Activated naive CD4-positive, alpha-beta T cell treated with anti-CD3 and anti-CD28 coated beads, Interleukin-2, amount 10 ng/mL, durations not matched to agents 7 days and 5 days (primary cell): Measurements from ENCODE around the gene NOTUM.
A peak's percentile ranks its signal among the peaks of the same experiment; 100 is the strongest.
"Not testable (repeated sequence)": the region's sequence is repeated elsewhere in the genome, so short reads cannot be mapped to it uniquely, and the experiment has no call there.

Experiments
- CTCF ChIA-PET: fragments of 350-600 bp; sonication (Branson Sonifier 250); formaldehyde crosslinking; loops from one replicate; lab custom pipeline; 2021; ENCODE audit warnings: antibody characterized with exemption; lab: Charles Lee
- DNase-seq: peaks from one replicate; pipeline ENCODE4 v3.0.0-alpha.2; 2020
- H3K27ac Mint-ChIP-seq: one replicate; pipeline ENCODE4 v1.8.0; 2021; ENCODE audit warnings: mild to moderate bottlenecking, moderate library complexity, mixed read lengths
- H3K27me3 Mint-ChIP-seq: one replicate; pipeline ENCODE4 v1.8.0; 2021; ENCODE audit warnings: mild to moderate bottlenecking, mixed read lengths
- H3K36me3 Mint-ChIP-seq: one replicate; pipeline ENCODE4 v1.8.0; 2021; ENCODE audit warnings: mixed read lengths
- H3K4me1 Mint-ChIP-seq: one replicate; pipeline ENCODE4 v1.8.0; 2021; ENCODE audit warnings: mixed read lengths
- H3K4me3 Mint-ChIP-seq: one replicate; pipeline ENCODE4 v1.8.0; 2021; ENCODE audit warnings: mild to moderate bottlenecking, moderate library complexity, mixed read lengths
- H3K9me3 Mint-ChIP-seq: one replicate; pipeline ENCODE4 v1.8.0; 2021; ENCODE audit warnings: mixed read lengths

NOTUM gene

GRCh38 chr17:81991684-81992305 is 30.8 kb upstream of the NOTUM start:
- Mint-ChIP-seq H3K36me3 (peaks cover 2% of the 10 kb centered on the region), H3K27me3 (no peaks in the 10 kb centered on the region), H3K4me3 (no peak overlapping the region), H3K9me3 (no peaks in the 10 kb centered on the region), H3K27ac (no peak overlapping the region), H3K4me1 (peaks cover 1% of the 10 kb centered on the region)
- no peak for DNase-seq
- CTCF ChIA-PET, result interaction anchor here (1.0 kb wide), 1 partner anchor 24 kb away, joined by 3 read pairs; no protein-coding TSS in a partner anchor

GRCh38 chr17:81990836-81991683 is 30.1 kb upstream of the NOTUM start:
- Mint-ChIP-seq H3K36me3 (peaks cover 6% of the 10 kb centered on the region), H3K9me3 (no peaks in the 10 kb centered on the region), H3K27me3 (no peaks in the 10 kb centered on the region), H3K4me3 (no peak overlapping the region), H3K4me1 (peaks cover 3% of the 10 kb centered on the region), H3K27ac (no peak overlapping the region)
- CTCF ChIA-PET, result interaction anchor here (1.0 kb wide), 1 partner anchor 24 kb away, joined by 3 read pairs; no protein-coding TSS in a partner anchor
- DNase-seq, result no peak

- Mint-ChIP-seq H3K4me3 (no peak overlapping the region), H3K9me3 (no peaks in the 10 kb centered on the region), H3K27ac (peak overlapping the region; percentile 71), H3K4me1 (peaks cover 22% of the 10 kb centered on the region), H3K36me3 (peaks cover 29% of the 10 kb centered on the region), H3K27me3 (no peaks in the 10 kb centered on the region)
- CTCF ChIA-PET, result no interaction called here
- DNase-seq, result no peak
These were observed 26.3 kb upstream of the NOTUM start for GRCh38 chr17:81987161-81987770.

DNA sequence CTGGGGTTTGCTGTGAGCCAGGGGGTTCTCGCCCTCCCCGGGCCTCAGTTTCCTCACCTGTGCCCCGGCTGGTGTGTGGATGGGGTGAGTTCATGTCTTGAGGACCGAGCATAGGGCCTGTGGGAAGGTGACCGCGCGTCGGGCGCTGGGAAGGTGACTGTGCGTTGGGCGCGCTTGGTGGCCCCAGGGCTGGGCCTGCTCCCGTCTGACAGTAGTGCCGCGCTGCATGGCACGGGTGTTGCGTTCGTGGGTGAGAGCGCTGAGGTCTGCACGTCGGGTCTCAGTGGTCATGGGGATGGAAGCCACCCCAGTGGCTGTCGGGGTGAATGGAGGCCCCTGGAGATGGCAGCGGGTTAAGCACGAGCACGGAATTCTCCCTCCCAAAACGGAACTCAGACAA is 25.6 kb upstream of the NOTUM start:
- Mint-ChIP-seq H3K27me3 (no peaks in the 10 kb centered on the region), H3K9me3 (no peaks in the 10 kb centered on the region), H3K4me3 (no peak overlapping the region), H3K36me3 (peaks cover 29% of the 10 kb centered on the region), H3K4me1 (peaks cover 25% of the 10 kb centered on the region), H3K27ac (no peak overlapping the region)
- DNase-seq, result no peak
- CTCF ChIA-PET, result no interaction called here

- Mint-ChIP-seq H3K27ac (no peak overlapping the region), H3K4me1 (peaks cover 41% of the 10 kb centered on the region), H3K36me3 (peaks cover 34% of the 10 kb centered on the region), H3K27me3 (no peaks in the 10 kb centered on the region), H3K4me3 (no peak overlapping the region), H3K9me3 (no peaks in the 10 kb centered on the region)
- DNase-seq, result no peak
- CTCF ChIA-PET, result interaction anchor here (1.4 kb wide), 1 partner anchor 36 kb away, joined by 4 read pairs; no protein-coding TSS in a partner anchor
These were observed 23.9 kb upstream of the NOTUM start for GRCh38 chr17:81984773-81985410.

- Mint-ChIP-seq H3K27ac (no peak overlapping the region), H3K4me1 (peaks cover 52% of the 10 kb centered on the region), H3K4me3 (no peak overlapping the region), H3K36me3 (peaks cover 38% of the 10 kb centered on the region), H3K9me3 (no peaks in the 10 kb centered on the region), H3K27me3 (peaks cover 4% of the 10 kb centered on the region)
- no peak for DNase-seq
- CTCF ChIA-PET, result no interaction called here
These were observed 22.8 kb upstream of the NOTUM start for GRCh38 chr17:81983639-81984373.

GRCh38 chr17:81983011-81983638 is 22.1 kb upstream of the NOTUM start:
- peaks cover 4% of the 10 kb centered on the region for H3K27me3 Mint-ChIP-seq
- H3K9me3 Mint-ChIP-seq, result no peaks in the 10 kb centered on the region
- DNase-seq, result no peak
- no peak overlapping the region for H3K4me3 Mint-ChIP-seq
- H3K27ac Mint-ChIP-seq, result no peak overlapping the region
- peaks cover 38% of the 10 kb centered on the region for H3K36me3 Mint-ChIP-seq
- H3K4me1 Mint-ChIP-seq, result peaks cover 57% of the 10 kb centered on the region
- CTCF ChIA-PET, result no interaction called here

GRCh38 chr17:81981511-81981910 is 20.5 kb upstream of the NOTUM start:
- H3K27ac Mint-ChIP-seq, H3K4me3 Mint-ChIP-seq, H3K27me3 Mint-ChIP-seq, DNase-seq, H3K9me3 Mint-ChIP-seq, CTCF ChIA-PET: not testable (repeated sequence)
- peaks cover 58% of the 10 kb centered on the region for H3K4me1 Mint-ChIP-seq
- H3K36me3 Mint-ChIP-seq, result peaks cover 35% of the 10 kb centered on the region

DNA sequence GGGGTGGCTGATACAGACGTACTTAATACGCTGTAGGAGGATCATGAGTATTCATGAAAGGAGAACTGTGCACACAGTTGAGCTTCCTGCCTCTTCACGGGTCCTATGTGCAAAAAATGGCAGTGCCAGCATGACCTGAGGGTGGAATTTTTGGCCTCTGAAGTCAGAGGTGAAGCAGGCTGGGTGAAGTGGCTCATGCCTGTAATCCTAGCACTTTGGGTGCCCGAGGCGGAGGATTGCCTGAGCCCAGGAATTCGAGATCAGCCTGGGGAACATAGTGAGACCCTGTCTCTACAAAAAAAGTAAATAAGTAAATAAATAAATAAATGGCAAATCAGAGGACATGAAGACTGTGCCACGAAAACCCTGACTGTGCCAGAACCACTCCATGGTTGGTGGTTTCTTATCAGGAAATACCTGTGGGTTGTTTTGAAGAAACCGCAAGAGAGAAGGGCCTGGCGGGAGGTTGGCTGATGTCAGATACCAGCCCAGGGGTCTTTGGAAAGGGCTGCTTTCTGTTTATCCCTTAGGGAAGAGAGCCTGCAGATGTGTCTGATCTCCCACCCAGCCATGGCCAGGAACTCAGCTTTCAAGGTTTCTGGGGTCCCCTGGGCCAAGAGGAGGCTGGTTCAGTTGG is 19.8 kb upstream of the NOTUM start:
- Mint-ChIP-seq H3K4me3 (no peak overlapping the region), H3K27me3 (peaks cover 15% of the 10 kb centered on the region), H3K36me3 (peaks cover 31% of the 10 kb centered on the region), H3K4me1 (peaks cover 64% of the 10 kb centered on the region), H3K9me3 (no peaks in the 10 kb centered on the region), H3K27ac (no peak overlapping the region)
- CTCF ChIA-PET, result no interaction called here
- no peak for DNase-seq

- H3K36me3 Mint-ChIP-seq, result peaks cover 23% of the 10 kb centered on the region
These were observed 19.1 kb upstream of the NOTUM start for GRCh38 chr17:81980122-81980521.

DNA sequence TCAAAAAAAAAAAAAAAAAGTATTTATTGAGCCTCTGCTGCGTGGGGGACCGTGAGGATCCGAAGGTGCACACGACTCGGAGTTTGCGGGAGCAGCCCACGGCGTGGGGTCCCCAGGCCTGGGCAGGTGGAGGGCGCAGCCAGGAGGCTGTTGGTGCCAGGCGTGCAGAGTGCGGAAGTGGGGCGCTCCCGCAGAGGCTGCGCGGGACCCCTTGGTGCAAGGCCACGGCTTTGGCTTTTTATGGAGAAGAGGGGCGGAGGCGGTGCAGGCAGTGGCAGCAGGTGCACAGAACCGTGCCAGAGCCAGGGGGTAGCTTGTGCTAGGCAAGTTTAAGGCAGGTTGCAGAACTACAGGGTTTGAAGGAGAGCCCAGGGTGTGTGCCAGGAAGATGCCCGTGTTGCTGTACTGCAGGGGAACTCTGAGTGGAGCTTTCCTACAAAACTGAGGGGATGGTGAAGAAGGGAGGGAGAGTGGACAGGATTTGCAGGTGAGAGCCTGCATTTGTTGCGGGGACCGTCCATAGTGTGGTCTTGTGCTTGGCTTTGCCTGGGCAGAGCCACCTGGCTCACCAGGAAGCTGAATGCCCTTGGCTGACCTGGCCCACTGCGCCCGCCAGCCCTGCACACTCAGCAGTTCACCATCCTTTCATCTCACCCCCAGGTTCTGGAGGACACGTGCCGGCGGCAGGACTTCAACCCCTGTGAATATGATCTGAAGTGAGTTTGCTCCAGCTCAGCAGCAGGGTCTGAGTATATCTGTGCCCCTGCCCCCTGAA is 17.7 kb upstream of the NOTUM start:
- CTCF ChIA-PET, result interaction anchor here (0.9 to 1.0 kb wide), 2 partner anchors 19 to 41 kb away, joined by 3 read pairs; no protein-coding TSS in a partner anchor
- H3K9me3 Mint-ChIP-seq, result no peaks in the 10 kb centered on the region
- peak overlapping the region; percentile 45 for H3K27ac Mint-ChIP-seq
- H3K4me3 Mint-ChIP-seq, result peak overlapping the region; percentile 70
- no peak for DNase-seq
- H3K27me3 Mint-ChIP-seq, result peaks cover 30% of the 10 kb centered on the region
- peaks cover 60% of the 10 kb centered on the region for H3K4me1 Mint-ChIP-seq
- peaks cover 17% of the 10 kb centered on the region for H3K36me3 Mint-ChIP-seq

More at GRCh38 chr17:81980122-81980521, 19.1 kb upstream of the NOTUM start:
- DNase-seq, result no peak
- H3K27ac Mint-ChIP-seq, result no peak overlapping the region
- H3K27me3 Mint-ChIP-seq, result peaks cover 16% of the 10 kb centered on the region
- H3K4me3 Mint-ChIP-seq, result peak overlapping the region; percentile 26
- H3K4me1 Mint-ChIP-seq, result peaks cover 63% of the 10 kb centered on the region
- H3K9me3 Mint-ChIP-seq, result no peaks in the 10 kb centered on the region
- CTCF ChIA-PET, result no interaction called here

DNA sequence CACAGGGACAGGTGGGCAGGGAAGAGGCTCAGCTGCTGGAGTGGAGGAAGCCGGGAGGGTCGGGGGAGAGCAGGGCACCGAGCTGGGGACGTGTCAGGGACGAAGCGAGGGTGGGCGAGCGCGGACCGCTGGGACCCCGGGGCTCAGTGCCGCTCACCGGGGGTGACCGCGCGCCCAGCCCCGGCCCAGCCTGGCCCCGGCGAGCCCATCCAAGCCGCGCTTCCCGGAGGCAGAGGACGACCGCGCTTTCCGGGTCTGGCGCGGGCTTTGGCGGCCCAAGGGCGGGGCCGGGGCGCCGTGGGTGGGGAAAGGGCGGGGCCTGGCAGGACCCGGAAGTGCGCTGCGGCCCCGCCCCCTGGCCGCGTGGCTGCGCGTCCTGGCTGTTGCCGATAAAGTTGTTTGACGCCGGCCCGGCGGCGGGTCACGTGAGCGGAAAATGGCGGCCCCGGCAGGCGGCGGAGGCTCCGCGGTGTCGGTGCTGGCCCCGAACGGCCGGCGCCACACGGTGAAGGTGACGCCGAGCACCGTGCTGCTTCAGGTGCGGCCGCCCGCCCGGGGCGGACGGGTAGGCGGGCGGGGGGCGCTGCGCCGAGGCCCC is 16.3 kb upstream of the NOTUM start, which contains the start of gene ASPSCR1:
TSS of gene ASPSCR1 (plus strand) at position 419 of the 598 bp plus-strand sequence. CDS start at position 437, 18 bp downstream.
- peaks cover 6% of the 10 kb centered on the region for H3K9me3 Mint-ChIP-seq

More for the DNA sequence above, 16.3 kb upstream of the NOTUM start, which contains the start of gene ASPSCR1:
- Mint-ChIP-seq H3K4me3 (peak within 1 kb of the TSS; percentile 93), H3K36me3 (peaks cover 10% of the 10 kb centered on the region), H3K27me3 (peaks cover 39% of the 10 kb centered on the region), H3K27ac (peak within 1 kb of the TSS; percentile 94), H3K4me1 (peaks cover 48% of the 10 kb centered on the region)
- peak; percentile 91 for DNase-seq
- CTCF ChIA-PET, result interaction anchor here (1.5 kb wide), 1 partner anchor 18 kb away, joined by 4 read pairs; no protein-coding TSS in a partner anchor
